GM19328 (cell line): ENCODE results near the gene SYNPR.
"Not testable (repeated sequence)": the region's sequence is repeated elsewhere in the genome, so short reads cannot be mapped to it uniquely, and the experiment has no call there.

Experiments
- ATAC-seq: cut with Tn5 transposase; IDR thresholded peaks from one replicate; pipeline ENCODE4 v1.9.1; 2021; ENCODE audit warnings: mild to moderate bottlenecking, moderate library complexity; ENCODE audit not compliant: unreplicated experiment

Gene SYNPR

GRCh38 chr3:63278171-63279004 is at the start of gene SYNPR:
Gene SYNPR, plus strand, starts transcription at chr3:63278308.
- ATAC-seq: no peak

DNA sequence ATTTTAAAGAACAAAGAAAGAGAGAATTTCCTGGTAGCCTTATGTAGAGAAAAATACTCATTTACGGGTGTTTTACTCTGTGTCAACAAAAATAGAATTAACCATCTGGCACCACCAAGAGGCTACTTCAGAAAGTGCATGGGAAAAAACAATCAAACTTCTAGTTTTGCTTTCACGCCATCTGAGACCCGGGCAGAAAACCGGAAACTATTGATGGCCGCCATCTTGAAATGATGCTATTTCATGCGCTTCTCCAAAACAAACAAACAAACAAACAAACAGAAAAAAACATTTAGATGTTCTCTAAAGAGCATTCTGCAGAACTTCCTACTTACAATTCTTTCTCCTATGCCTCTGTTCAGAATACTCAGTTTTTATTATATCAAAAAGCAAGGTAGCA is 49.4 kb upstream of the SYNPR start:
- no peak for ATAC-seq

- ATAC-seq: no peak
These were observed 48.0 kb upstream of the SYNPR start for GRCh38 chr3:63230146-63230545.

GRCh38 chr3:63231643-63232042 is 46.5 kb upstream of the SYNPR start:
- no peak for ATAC-seq

- ATAC-seq: no peak
These were observed 45.2 kb upstream of the SYNPR start for GRCh38 chr3:63232764-63233396.

GRCh38 chr3:63240381-63240902 is 37.7 kb upstream of the SYNPR start:
- ATAC-seq: no peak

- ATAC-seq: no peak
These were observed 36.0 kb upstream of the SYNPR start for GRCh38 chr3:63242124-63242523.

- ATAC-seq: no peak
These were observed 33.6 kb upstream of the SYNPR start for GRCh38 chr3:63244486-63244885.

DNA sequence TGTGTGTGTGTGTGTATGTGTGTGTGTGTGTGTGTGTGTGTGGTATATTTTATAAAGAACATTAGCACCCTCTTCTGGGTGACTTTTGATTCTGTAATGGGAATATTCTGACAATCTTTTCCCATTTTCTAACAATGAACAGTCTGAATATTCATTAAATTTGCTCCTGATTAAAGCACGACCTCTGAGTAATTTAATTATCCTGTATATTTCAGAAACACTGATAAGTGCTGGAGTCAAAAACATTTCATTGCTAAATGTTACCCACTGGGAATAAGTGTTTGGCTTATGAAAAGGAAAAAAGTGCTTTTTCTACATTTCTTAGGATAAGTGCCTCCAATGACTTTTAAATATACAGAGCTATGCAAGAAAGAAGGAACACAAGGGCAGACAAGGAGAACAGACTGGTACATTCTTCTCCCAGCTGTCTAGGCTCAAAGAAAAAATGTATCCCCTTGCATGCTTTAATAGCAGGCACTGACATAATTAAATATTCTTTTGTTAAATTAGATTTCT is 32.3 kb upstream of the SYNPR start:
- no peak for ATAC-seq

DNA sequence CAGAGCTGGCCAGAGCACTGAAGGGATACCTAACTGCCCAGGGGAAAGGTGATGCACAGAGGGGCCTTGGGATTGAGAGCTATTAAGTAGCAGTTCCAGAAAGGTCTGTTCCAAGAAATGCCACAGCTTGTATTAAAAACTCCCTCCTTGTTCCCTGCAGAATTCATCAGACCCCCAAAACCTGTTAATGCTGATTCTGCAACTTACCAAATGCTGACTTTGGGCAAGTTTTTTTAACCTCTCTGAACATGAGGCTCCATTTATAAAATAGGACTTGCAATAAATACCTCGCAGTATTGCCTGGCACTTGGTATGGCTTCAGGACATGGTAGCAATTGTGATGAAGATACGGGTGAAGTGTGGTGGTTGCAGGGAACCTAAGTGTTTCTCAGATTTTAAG is 30.1 kb upstream of the SYNPR start:
- ATAC-seq: no peak

DNA sequence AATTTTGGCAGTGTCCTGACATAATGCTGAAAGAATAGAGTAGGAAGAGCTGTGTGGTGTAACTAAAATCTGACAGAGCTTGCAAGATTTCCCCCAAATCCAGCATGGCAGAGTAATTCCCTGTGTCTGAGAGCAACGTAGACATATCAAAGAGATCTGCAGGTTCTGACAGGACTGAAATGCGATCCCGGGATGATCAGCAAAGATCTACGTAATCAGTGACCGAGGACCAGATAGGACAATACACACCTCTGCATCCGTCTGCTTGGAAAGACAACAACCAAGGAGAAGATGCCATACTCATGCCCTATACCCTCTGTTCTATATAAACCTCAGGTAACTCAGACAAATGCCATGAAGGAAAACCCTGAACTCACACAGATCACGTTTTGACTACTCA is 26.6 kb upstream of the SYNPR start:
- no peak for ATAC-seq

DNA sequence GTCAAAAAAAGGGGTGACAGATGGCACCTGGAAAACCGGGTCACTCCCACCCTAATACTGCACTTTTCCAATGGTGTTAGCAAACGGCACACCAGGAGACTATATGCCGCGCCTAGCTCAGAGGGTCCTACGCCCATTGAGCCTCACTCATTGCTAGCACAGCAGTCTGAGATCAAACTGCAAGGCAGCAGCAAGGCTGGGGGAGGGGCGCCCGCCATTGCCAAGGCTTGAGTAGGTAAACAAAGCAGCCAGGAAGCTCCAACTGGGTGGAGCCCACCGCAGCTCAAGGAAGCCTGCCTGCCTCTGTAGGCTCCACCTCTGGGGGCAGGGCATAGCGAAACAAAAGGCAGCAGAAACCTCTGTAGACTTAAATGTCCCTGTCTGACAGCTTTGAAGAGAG is 22.3 kb upstream of the SYNPR start:
- ATAC-seq: not testable (repeated sequence)

- no peak for ATAC-seq
These were observed 13.4 kb upstream of the SYNPR start for GRCh38 chr3:63264716-63265115.

DNA sequence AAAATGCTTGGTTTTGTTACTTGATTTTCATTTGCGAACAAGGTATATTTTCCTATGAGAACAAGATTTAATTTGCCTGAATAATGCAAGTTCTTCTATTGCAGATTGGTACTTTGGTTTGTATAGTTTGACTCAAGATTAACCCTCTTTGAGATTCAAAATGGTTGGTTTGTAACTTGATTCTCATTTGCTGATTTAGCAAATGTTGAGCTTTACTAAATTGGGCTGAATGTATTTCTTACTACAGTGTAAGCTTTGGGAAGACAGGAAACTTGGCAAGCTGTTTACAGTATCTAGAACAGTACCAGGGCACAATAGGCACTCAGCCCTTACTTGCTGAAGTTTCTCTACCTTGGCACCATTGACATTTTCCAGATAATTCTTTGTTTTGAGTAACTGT is 3.7 kb upstream of the SYNPR start:
- no peak for ATAC-seq

GRCh38 chr3:63279005-63279841 is 1.1 kb downstream of the SYNPR start:
- no peak for ATAC-seq

DNA sequence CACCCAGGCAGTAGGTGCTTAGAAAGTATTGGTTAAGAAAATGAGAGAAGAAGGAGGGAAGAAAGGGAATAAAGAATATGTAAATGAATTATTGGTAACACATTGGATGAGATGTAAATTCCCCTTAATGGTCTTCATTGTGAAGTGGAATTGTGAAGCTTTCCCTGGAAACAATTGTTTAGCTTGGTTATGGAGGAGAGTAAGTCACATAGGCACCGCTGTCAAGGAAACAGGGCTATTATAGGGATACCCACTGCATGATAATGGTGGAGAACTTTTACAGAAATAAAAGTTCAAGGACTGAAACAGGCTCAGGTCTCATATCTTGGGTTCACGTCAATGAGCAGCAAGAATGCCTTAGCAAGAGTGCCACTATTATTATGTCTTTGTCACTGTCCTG is 9.5 kb downstream of the SYNPR start:
- no peak for ATAC-seq

- no peak for ATAC-seq
These were observed 12.6 kb downstream of the SYNPR start for GRCh38 chr3:63290686-63291085.

DNA sequence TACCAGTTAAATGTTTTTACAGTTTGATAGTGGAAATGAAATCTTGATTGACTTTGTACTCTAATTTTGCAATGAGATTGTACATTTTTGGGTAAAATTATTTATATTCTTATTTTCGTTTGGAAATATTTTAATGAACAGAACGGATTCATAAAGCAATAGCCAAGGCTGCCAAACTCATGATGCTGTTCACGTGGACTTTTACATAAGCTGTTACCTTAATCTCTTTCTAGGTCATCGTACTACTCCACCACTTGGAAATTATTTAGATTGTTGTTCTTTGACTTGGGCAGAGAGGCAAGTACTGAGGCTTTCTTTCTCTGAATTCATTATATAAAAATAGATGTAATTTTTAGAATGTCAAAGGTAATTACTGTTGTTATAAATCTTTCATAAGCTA is 16.2 kb downstream of the SYNPR start:
- ATAC-seq: no peak

GRCh38 chr3:63295356-63295755 is 17.2 kb downstream of the SYNPR start:
- no peak for ATAC-seq

DNA sequence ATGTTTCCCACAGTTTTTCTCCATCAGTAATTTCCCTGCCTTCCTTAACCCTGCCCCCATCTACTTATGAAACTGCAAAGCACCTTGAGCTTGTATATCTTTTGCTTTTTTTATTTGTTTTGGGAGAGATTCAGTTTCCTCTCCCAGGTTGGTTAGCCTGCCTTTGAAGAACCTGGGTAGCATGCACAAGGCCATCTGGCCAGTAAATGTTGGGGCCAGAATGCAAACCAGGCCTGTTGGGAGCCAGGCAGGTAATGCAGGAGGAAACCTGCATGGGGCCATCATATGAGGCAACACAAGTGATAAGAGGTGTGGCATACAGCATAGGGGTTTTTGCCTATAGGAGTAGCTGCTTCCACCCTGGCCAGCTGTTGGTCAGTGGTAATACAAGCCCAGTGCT is 17.7 kb downstream of the SYNPR start:
- ATAC-seq: no peak

GRCh38 chr3:63296249-63296648 is 18.1 kb downstream of the SYNPR start:
- no peak for ATAC-seq
